NCI-H1436 treated with DMSO at 0.1 percent for 48 hours (cell line): ENCODE measurements around the gene TWIST1.

Experiments used
- DNase-seq: peaks from one replicate; lab custom pipeline; 2025; lab: John Stamatoyannopoulos, UW

Gene TWIST1

DNA sequence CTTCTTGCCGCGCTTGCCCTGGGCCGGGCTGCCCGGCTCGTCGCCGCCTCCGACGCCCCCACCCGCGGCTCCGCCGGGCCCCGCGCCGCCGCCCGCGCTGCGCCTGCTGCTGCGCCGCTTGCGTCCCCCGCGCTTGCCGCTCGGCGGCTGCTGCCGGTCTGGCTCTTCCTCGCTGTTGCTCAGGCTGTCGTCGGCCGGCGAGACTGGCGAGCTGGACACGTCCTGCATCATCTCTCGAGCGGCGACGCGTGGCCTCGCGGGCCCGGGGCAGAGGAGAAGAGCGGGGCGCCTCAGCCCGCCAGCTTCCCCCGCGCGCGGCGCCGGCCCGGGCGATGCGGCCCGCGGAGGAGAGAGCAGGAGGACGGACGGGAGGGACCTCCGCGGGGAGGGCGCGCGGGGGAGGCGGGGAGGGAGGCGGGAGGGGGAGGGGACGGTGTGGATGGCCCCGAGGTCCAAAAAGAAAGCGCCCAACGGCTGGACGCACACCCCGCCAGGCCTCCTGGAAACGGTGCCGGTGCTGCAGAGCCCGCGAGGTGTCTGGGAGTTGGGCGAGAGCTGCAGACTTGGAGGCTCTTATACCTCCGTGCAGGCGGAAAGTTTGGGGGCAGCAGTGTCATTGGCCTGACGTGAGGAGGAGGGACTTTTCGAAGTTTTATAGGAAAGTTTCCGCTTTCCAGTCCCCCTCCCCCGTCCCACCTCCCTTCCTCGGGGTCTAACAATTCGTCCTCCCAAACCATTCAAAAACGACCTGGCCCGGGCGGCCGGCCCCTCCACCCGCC is at the start of gene TWIST1:
TWIST1 (minus strand) TSS at position 546 of the 779 bp plus-strand sequence; CDS start at position 231, 315 bp downstream.
- DNase-seq: no peak

DNA sequence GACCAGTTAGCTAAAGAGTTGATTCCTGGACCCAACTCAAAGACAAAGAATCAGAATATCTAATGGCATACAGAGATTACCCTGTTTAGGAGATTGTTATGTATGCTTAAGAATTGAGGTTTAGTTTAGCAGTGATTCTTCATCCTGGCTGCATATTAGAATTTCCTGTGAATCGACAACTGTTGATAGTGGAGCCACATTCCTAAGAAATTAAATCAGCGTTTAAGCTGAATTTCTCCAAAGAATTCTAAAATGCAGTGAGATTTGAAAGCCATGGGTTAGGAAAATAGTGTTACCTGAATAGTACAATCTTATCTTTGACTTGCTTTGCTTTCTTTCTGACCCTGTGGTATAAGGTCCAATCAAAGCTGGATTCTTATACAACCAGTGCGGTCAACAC is 44.2 kb upstream of the TWIST1 start:
- DNase-seq: no peak

DNA sequence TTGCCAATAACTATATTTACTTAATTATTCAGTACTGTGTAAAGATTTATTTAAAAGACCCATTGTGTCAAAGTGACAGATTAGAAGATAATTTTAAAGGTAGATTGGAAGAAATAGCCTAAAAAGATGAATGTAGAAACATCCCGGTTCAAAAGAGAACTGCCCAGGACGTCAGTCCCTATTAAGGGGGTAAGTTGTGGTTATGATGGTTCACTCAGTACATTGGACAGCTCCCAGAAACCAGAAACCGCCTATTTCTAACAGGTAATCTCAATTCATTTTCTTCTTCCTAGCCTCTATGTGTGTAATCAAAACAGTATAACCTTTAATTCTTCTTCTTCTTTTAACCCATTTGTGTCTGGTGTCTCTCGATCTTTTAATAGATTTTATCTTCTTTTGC is 29.3 kb upstream of the TWIST1 start:
- DNase-seq: no peak

DNA sequence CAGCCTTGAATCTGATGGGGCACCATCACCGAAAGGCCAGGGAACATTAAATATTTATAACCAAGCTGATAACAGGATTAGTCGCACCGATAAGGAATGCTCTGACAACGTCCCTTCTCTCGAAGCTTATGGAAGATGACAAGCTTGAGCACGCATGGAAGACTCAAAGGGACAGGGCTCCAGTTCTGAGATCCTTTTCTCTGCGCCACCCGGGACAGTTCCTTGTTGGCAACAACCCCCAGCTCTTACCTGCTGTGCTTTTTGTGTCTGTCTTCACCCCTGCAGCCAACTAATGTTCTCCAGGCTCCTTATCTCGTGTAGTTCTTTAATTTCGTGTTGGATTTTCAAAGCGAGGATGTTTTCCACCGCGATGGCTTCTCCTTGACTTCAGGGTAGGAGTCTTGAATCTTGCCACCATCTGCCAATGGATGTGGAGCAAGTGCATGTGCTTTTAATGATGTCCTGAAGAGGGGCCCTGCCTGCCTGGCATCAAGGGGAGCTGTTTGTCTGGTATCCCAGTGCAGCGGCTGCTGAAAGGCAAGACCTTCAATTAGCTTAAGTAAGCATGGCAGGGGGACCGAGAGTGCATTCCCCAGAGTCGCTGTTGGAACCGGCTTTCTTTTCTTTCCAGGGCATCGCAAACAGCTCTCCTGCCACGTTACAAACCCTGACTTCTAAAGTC is 28.1 kb upstream of the TWIST1 start:
- no peak for DNase-seq

DNA sequence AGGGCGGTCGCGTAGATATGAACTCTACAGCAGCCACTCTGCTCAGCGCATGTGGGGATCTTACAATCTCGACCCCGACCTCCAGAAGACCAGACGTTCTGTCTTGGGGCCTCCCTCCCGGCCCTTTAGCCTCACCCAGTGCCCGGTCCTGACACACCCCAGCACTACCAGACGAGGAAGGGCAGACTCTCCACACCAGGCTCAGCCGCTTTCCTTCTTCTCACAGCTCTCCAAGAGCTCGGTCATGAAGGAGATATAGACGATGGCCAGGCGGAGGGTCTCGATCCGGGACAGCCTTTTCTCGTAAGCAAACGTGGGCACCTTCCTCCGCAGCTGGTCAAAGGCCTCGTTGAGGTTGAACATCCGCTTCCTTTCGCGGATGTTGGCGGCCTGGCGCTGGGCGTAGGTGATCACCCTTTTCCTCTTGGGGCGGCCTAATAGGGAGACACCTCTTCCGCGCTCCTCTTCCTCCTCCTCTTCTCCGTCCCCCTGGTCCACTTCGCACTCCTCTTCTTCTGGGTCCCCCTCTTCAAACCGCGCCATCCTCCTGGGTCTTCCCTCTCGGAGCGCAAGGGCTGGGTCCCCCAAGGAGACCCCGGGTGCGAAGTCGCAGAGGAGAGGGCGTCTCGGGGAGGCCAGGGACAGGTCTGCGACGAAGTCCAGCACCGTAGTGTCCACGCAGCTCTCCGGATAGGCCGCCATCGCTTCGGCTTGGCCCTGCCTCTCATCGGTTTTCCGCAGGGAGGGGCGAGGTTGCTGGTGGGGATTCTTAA is 27.4 kb upstream of the TWIST1 start, which contains the start of gene FERD3L:
FERD3L (minus strand) TSS at position 761 of the 773 bp plus-strand sequence; CDS start at position 702, 59 bp downstream.
- no peak for DNase-seq

DNA sequence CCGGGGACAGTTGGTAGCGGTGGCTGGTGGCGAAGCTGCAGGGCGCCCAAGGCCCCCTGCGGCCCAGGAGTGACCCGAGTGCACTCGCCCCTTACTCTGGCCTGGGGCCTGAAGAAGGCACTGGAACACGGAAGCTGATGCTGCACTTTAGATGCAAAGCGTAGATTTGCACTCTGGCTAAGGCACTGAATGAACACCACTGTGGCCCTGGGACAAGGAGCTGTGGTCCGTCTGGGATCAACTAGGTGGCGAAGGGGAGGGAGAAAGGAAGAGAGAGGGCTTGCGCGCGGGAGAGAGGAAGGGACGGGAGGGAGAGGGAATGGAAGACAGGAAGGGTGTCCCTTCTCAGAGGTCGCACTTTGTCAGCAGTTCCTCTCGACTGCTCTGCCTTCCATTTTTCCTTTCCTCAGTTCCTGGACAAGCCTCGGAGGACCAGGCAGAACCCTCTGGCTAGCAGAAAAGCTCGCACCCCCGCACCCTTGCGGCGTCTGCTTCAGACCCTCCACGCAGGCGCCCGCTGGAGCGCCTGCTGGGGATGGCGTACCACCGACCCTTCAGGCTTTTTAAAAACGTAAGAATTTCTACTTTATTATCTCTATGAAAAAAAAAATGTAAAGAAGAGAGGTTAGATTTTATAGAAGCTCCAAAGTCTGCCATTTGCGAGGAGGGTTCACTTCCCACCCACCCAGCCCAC is 26.6 kb upstream of the TWIST1 start:
- DNase-seq: no peak

DNA sequence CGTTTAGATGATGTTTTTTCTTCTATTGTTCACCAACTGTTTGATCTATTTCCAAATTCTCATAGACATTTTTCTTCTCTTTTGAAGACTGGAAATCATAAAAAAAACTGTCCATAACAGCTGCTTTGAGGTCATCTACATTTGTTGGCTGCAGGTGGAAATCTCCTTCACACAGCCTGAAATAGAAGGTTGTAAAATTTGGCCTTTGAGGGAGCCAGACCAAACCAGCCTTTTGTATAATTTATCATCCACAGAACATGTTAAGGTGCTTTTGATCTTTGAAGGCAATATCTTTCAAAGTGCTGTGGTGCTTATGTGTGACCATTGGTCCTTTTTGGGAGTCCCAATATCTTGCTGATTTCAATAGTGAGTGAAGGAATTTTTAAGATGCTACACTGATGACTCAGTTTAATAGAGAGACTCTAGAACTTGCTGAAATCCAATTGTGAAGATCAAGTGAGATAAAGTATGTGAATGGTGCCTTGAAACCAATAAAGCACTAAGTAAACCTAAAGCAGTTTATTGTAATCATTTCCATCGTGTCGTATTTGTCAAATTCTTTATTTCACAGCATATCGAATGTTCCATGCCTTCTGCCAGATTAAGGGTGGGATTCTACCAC is 22.4 kb upstream of the TWIST1 start:
- DNase-seq: no peak

DNA sequence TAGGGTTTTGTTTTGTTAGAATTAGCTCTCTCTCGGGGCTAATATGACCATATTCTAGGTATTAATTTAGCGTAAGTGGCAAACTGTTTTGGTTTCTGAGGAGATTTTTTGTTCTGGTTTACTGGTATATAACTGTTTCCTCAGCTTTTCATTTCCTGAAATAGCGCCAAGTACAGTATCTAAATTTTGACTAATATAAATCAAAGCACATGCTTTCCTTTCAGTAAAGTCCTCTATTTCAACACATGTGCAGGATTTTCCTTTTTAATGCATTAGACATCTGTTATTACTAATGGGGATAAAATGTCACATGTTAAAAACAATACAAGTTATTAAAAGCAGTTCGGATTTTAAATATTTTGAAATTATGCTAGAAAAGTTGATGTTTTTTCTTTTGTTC is 16.4 kb upstream of the TWIST1 start:
- no peak for DNase-seq

DNA sequence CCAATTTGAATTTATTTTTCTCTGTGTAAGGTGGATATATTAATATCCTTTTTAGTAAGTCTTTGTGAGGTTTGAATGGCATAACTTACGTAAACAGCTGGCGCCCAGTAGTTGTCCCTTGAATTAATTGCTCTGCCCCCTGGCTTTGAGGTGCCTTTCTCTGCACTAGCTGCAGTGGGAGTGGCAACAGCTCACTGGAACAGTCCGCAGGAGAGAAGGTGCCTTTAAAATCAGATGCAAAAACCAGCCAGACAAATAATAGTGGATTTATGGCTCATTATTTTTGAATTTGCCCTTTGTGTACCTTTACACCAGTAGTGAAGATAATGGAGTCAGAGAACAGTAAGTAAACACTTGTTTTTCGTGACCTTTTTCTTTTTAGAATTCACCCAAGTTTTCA is 16.0 kb upstream of the TWIST1 start:
- no peak for DNase-seq

DNA sequence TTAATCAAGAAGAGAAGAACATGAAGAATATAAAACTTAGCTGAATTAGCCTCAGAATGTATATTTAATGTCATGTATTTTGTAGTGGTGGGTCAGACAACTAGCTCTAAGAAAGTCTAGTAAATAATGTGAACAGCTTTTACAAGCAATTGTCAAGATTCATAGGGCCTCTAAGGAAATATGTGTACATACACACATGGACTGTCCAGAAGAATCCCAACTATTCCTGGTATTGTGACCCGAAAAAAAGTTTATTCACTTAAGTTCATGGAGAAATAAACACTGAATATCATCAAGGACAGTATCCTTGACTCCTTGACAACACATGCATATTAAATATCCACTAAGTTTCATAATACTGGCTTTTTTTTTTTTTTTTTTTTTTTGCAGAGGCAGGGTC is 11.4 kb upstream of the TWIST1 start:
- no peak for DNase-seq

DNA sequence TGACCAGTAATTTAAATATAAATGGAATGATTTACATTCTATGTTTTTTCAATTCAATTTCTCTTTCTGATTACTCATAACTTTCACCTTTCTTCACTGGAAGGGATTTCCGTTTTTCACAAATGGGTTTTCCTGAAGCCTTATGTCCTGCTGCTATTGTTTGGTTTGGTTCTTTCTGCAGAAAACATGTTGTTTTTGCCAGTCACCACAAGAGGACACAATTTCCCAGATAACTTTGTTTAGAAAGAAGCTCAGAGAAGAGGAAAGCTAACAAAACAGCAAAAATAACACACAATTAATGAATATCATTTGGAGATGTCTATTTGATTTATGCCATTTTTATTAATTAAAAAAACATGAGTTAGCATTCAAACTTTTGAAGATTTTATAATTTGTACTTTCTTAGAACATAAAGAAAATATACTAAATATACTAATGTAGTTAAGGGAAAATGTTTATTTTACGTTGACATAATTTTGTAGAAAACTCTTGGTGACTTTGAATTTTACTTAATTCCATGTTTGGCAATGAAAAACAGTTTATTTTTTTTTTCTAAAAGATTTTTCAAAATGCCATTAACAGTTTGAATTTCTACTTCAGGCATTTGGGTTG is 4.6 kb upstream of the TWIST1 start:
- no peak for DNase-seq

DNA sequence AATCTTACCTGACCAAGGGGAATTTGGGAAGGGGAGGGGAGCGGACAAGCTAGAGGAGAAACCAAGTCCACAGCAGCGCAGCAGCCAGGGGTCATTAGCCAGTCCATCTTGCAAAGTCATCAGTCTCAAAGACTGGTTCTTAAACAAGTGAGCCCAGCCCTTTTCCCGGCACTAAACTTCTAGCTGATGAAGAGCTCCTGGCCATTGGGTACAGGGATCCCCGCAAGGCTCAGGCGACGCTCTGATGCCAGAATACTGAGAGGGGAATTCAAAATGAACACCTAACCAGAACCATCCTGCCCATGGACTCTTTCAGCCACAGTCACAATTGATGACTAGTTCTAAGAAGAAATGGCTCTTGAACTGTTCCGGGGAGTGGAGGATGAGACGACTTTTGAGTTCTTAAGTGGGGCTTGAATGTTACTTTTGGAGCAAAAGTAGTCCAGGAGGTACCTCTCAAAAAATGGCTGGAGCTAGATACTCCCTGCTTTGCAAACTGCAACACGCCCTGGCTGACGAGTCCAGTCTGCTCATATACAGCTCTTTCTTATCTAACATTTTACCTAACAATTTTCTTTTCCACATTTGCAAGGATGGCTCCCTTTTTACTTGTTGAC is 2.5 kb upstream of the TWIST1 start:
- DNase-seq: no peak

DNA sequence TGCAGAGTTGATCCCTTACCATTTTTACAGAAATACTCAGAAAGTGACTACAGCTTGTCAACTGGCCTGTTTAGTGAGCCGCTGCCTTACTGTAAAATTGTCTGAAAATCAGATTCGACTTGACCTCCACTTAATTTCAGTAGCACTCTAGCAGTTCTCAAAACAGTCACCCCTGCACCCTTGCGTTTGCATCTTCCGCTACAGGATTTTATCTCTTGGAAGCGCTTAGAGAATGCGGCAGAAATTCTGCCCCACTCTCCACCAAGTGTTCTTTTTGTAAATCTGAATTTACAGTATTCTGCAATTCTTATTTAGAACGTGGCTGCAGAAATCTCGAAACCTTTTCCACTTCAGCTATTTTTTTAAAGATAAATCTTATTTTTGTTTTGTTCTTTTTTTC is 1.9 kb upstream of the TWIST1 start:
- no peak for DNase-seq

DNA sequence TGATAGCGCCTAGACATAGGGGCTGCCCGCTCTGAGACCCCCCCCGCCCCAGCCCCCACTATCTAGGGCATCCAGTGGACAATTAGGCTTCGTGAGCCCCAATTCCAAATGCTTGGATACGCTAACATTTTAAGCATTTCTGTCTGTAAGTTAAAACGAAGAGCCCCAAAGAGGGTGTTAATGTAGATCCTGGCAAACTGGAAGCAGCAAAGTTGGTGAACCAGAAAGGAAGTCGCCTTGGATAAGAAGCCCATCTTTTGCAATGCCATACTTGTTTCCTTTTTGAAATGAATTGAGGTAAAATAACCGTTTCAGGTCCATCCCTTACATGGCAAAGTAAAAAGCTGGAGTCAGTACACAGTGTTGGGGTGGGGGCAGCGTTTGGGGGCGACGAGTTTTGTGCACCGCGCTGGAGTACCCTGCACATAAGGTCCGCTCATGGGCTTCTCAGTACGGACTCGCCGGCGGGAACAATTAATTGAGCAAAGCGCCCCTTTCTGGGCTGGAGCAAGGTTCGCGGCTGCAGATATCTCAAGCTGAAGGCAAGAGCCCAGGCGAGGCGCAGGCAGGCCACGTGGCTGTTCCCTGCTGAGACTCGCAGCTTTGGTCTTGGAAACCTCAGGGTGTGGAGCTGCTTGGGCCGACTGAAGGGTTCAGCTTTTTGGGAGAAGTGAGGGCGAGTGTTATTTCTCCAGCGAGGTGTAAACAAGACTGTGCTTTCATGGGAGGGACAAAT is 1.4 kb upstream of the TWIST1 start:
- no peak for DNase-seq

DNA sequence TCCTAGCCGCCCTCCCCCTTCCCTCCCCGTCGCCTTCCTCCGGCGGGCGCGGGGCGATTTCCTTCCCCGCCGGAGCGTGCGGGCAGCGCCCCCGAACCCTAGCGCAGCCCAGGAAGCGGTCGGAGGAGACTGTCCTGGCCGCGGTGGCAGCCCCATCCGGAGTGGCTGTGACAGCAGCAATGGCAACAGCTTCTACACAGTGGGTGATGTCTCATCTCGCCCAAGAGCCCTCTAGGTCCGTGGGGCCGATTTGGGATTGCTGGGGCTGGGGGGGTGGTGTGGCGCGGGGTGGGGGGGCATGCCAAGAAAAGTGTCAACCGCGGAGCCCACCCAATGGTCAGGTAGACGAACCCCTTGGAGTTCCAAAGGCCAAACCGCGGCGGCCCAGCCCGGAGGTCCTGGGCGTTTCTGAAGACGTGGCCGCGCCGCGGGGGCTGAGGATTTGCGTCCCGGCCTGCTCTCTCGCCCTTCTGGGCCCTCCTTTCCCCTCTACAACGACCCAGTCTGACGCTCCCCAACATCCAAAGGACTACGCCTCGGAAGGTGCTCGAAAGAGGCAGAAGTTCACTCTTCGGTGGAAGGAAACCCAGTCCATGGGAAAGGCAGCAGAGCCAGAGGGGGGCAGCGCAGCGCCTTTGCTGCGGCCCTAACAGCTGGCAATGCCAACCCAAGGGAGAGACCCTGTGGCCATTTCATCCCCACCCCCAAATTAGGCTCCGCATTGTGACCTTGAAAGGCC is 603 bp upstream of the TWIST1 start:
- no peak for DNase-seq

DNA sequence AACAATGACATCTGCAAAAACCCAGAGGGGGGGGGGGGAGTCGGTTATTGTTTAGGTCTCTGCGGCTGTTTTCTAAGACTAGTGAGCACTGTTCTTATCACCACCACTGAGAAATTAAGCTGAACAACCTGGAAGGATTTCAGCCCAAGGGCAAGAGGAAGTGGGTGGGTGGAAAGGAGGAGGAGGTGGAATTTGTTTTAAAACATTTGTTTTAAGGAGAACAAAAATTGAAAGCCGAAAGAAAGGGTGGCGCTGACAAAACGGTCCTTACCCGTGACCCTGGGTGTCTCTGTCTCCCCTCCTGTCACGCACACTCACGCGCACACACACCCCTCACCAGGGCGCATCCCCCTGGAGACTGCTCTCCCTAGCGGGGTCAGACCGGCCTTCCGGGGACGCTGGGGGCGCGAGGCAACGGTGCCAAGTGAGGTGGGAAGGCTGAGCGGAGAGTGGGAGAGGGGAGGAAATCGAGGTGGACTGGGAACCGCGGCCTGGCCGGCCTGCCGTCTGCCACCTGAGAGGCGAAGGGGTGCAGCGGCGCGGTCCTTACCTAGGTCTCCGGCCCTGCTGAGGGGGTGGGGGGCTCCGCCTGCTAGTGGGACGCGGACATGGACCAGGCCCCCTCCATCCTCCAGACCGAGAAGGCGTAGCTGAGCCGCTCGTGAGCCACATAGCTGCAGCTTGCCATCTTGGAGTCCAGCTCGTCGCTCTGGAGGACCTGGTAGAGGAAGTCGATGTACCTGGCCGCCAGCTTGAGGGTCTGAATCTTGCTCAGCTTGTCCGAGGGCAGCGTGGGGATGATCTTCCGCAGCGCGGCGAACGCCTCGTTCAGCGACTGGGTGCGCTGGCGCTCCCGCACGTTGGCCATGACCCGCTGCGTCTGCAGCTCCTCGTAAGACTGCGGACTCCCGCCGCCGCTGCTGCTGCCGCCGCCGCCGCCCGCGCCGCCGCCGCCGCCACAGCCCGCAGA is 1.0 kb downstream of the TWIST1 start:
- no peak for DNase-seq

DNA sequence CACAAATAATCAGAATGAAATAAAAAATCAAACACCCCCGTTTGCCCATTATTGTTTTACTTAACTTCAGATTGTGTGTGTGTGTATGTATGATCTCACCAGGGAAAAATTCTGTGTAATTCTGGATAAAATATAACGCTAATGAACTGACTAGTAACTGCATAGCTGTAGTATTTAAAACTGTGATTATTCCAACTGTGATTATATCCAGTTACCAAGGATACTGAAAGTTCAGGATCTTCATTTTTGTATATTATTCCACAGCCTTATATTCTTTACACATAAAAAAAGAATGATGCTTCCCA is 2.9 kb downstream of the TWIST1 start:
- no peak for DNase-seq

DNA sequence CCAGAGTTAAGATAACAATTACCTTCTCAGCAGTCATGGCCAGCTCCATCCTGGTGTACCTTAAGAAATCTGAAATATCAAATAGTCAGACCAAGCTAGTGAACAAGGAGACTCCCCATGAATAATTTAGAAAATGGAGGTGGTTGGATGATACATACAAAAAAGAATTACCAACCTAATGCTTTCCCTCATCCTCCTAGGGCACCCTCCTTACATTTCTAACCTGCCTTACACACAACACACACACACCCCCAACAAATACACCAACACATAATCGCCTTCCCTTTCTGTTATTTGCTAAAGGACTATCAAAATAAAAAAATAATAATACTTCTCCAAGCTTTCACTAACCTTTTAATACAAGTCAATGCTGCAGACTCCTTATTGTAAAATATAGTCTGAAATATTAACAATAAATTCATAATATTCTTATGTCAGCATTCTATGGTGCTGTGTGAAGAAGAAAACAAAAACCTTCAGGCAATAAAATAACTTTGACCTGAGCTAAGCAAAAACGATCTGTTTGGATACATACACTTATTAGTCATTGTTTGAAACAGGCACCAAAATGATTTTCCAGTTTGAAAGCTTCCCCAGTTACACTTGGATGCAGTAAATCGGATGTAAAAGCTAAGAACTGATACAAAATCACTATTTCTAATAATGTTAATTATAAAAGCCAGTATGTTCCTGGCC is 3.4 kb downstream of the TWIST1 start:
- DNase-seq: no peak
